ENCODE measurements around the gene SH3RF1. TPM values are rescaled to one million over a fixed set of nuclear protein-coding genes. Genes with fewer than 3 reads are reported as not detected.

SH3RF1 gene
- total RNA-seq, 1 experiment from 2014 or later = 11.5 TPM

- no peaks in the 10 kb centered on the region for H3K9me3 ChIP-seq (ENCODE audit: control insufficient read depth, insufficient read depth, low read depth, low read length)
- no peak overlapping the region for H3K27ac ChIP-seq (ENCODE audit: low read length)
- BruUV-seq (replicated peaks) = no TSS peak
- no peak for DNase-seq (ENCODE audit: low read depth, low spot score)
- in situ Hi-C loops (cut with HindIII; ENCODE audit: low pct_unique_long_range_greater_than_20kb, low sequenced_read_pairs) = no loop called here
- no peak for ATAC-seq
- H3K27me3 ChIP-seq (ENCODE audit: control insufficient read depth, insufficient read depth, low read length) = no peaks in the 10 kb centered on the region
- no peaks in the 10 kb centered on the region for H3K36me3 ChIP-seq (ENCODE audit: control insufficient read depth, insufficient read depth, low read length)
- TF ChIP-seq SIN3A (IDR thresholded peaks at IDR 0.05; ENCODE audit: borderline replicate concordance, insufficient read depth, low read depth, low read length) = no peak
- no peak for TF ChIP-seq POLR2AphosphoS5 (IDR thresholded peaks at IDR 0.05; ENCODE audit: low read depth, low read length)
- no peak for TF ChIP-seq REST (IDR thresholded peaks at IDR 0.05; ENCODE audit: insufficient read depth in 1 of 2, low read depth in 2 of 2, low read length in 1 of 2)
- no peak for TF ChIP-seq TCF7L2 (IDR thresholded peaks at IDR 0.05; ENCODE audit: low read depth, low read length)
- TF ChIP-seq CTCF (IDR thresholded peaks at IDR 0.05) = no peak
- intact Hi-C loops (cut with micrococcal nuclease; ENCODE audit: unreplicated experiment) = no loop called here
- ChIA-PET CTCF (no interaction called here), POLR2A (no interaction called here)
- H3K4me1 ChIP-seq (ENCODE audit: control insufficient read depth, insufficient read depth, low read length) = no peaks in the 10 kb centered on the region
- no peak overlapping the region for H3K4me3 ChIP-seq (ENCODE audit: low read depth in 2 of 2, low read length in 2 of 2)
Observed at GRCh38 chr4:169314906-169315305, 44.1 kb upstream of the SH3RF1 start.

- DNase-seq (ENCODE audit: low read depth, low spot score) (no peak), ATAC-seq (no peak)
- intact Hi-C loops (cut with micrococcal nuclease; ENCODE audit: unreplicated experiment) (no loop called here), in situ Hi-C loops (cut with HindIII; ENCODE audit: low pct_unique_long_range_greater_than_20kb, low sequenced_read_pairs) (no loop called here)
- H3K4me1 ChIP-seq (ENCODE audit: control insufficient read depth, insufficient read depth, low read length) = no peaks in the 10 kb centered on the region
- H3K36me3 ChIP-seq (ENCODE audit: control insufficient read depth, insufficient read depth, low read length) = no peaks in the 10 kb centered on the region
- CTCF ChIA-PET = no interaction called here
- H3K4me3 ChIP-seq (ENCODE audit: low read depth in 2 of 2, low read length in 2 of 2) = no peak overlapping the region
- no TSS peak for BruUV-seq (replicated peaks)
- no peaks in the 10 kb centered on the region for H3K27me3 ChIP-seq (ENCODE audit: control insufficient read depth, insufficient read depth, low read length)
- no peaks in the 10 kb centered on the region for H3K9me3 ChIP-seq (ENCODE audit: control insufficient read depth, insufficient read depth, low read depth, low read length)
- no peak overlapping the region for H3K27ac ChIP-seq (ENCODE audit: low read length)
- TF ChIP-seq CTCF (IDR thresholded peaks at IDR 0.05) (no peak), POLR2AphosphoS5 (IDR thresholded peaks at IDR 0.05; ENCODE audit: low read depth, low read length) (no peak), REST (IDR thresholded peaks at IDR 0.05; ENCODE audit: insufficient read depth in 1 of 2, low read depth in 2 of 2, low read length in 1 of 2) (no peak), SIN3A (IDR thresholded peaks at IDR 0.05; ENCODE audit: borderline replicate concordance, insufficient read depth, low read depth, low read length) (no peak), TCF7L2 (IDR thresholded peaks at IDR 0.05; ENCODE audit: low read depth, low read length) (no peak)
- POLR2A ChIA-PET = no interaction called here
Observed at GRCh38 chr4:169313732-169314131, 43.0 kb upstream of the SH3RF1 start.
